ENCODE results near the gene B3GALNT1.
"Not testable (repeated sequence)": the region's sequence is repeated elsewhere in the genome, so short reads cannot be mapped to it uniquely, and the experiment has no call there.

The B3GALNT1 gene

GRCh38 chr3:161073181-161073580 is 32.0 kb downstream of the B3GALNT1 start:
- DNase-seq: no peak

GRCh38 chr3:161072751-161073150 is 32.4 kb downstream of the B3GALNT1 start:
- no peak for DNase-seq

GRCh38 chr3:161072211-161072621 is 32.9 kb downstream of the B3GALNT1 start:
- DNase-seq: no peak

GRCh38 chr3:161070980-161071663 is 34.0 kb downstream of the B3GALNT1 start:
- no peak for DNase-seq

- DNase-seq: no peak
Observed at GRCh38 chr3:161070252-161070930, 34.8 kb downstream of the B3GALNT1 start.

GRCh38 chr3:161069511-161070251 is 35.5 kb downstream of the B3GALNT1 start:
- no peak for DNase-seq

- no peak for DNase-seq
Observed at GRCh38 chr3:161067335-161067734, 37.8 kb downstream of the B3GALNT1 start.

GRCh38 chr3:161066930-161067329 is 38.2 kb downstream of the B3GALNT1 start:
- no peak for DNase-seq

GRCh38 chr3:161064413-161064812 is 40.7 kb downstream of the B3GALNT1 start:
- no peak for DNase-seq

GRCh38 chr3:161054860-161055604 is 50.1 kb downstream of the B3GALNT1 start:
- no peak for DNase-seq

- no peak for DNase-seq
Observed at GRCh38 chr3:161051856-161052255, 53.3 kb downstream of the B3GALNT1 start.

- no peak for DNase-seq
Observed at GRCh38 chr3:161050935-161051334, 54.2 kb downstream of the B3GALNT1 start.

- no peak for DNase-seq
Observed at GRCh38 chr3:161049683-161050248, 55.4 kb downstream of the B3GALNT1 start.

- DNase-seq: no peak
Observed at GRCh38 chr3:161043336-161044035, 61.7 kb downstream of the B3GALNT1 start.

- DNase-seq: no peak
Observed at GRCh38 chr3:161042023-161042501, 63.1 kb downstream of the B3GALNT1 start.

- no peak for DNase-seq
Observed at GRCh38 chr3:161038725-161039124, 66.4 kb downstream of the B3GALNT1 start.

GRCh38 chr3:161035711-161036110 is 69.4 kb downstream of the B3GALNT1 start:
- DNase-seq: no peak

- DNase-seq: not testable (repeated sequence)
Observed at GRCh38 chr3:161034913-161035550, 70.1 kb downstream of the B3GALNT1 start.
